Mesenchymal stem cell (in vitro differentiated cells and primary cell): ENCODE results near the gene PCED1B.
"Not testable (repeated sequence)": the region's sequence is repeated elsewhere in the genome, so short reads cannot be mapped to it uniquely, and the experiment has no call there.

ENCODE experiments used
- DNase-seq: peaks from one replicate; pipeline ENCODE4 v3.0.0-alpha.2; 2013
- H2AFZ ChIP-seq: one replicate; pipeline ENCODE4 v1.6.1; 2013; ENCODE audit warnings: low read depth, mild to moderate bottlenecking, control low read depth, inconsistent platforms, low read length, moderate library complexity
- H2AK5ac ChIP-seq: 2 replicates; pipeline ENCODE4 v1.6.1; 2013; ENCODE audit warnings: low read length, moderate library complexity, mild to moderate bottlenecking, inconsistent platforms; ENCODE audit not compliant: severe bottlenecking
- H2BK120ac ChIP-seq: one replicate; pipeline ENCODE4 v1.6.1; 2013; ENCODE audit warnings: low read depth, mild to moderate bottlenecking, inconsistent platforms, low read length, moderate library complexity
- H2BK12ac ChIP-seq, 2 experiments: one replicate each; pipeline ENCODE4 v1.6.1; 2013; ENCODE audit warnings: inconsistent platforms in 2 of 2, low read length in 2 of 2, mild to moderate bottlenecking in 2 of 2, moderate library complexity in 2 of 2, control low read depth in 1 of 2
- H2BK15ac ChIP-seq: one replicate; pipeline ENCODE4 v1.6.1; 2013; ENCODE audit warnings: mild to moderate bottlenecking, low read depth, inconsistent platforms; ENCODE audit not compliant: poor library complexity, severe bottlenecking
- H2BK5ac ChIP-seq: 2 replicates; pipeline ENCODE4 v1.6.1; 2013; ENCODE audit warnings: low read depth, mild to moderate bottlenecking, low read length, control low read depth, inconsistent platforms; ENCODE audit not compliant: poor library complexity, severe bottlenecking
- H3K14ac ChIP-seq, 2 experiments: one replicate each; pipeline ENCODE4 v1.6.1; 2013; ENCODE audit warnings: inconsistent platforms in 2 of 2, low read length in 2 of 2, control low read depth in 1 of 2, mild to moderate bottlenecking in 1 of 2, moderate library complexity in 1 of 2
- H3K18ac ChIP-seq, 2 experiments: one replicate each; pipeline ENCODE4 v1.6.1; 2013; ENCODE audit warnings: inconsistent platforms in 2 of 2, low read length in 2 of 2, control low read depth in 1 of 2, low read depth in 1 of 2, mild to moderate bottlenecking in 1 of 2
- H3K23ac ChIP-seq, 2 experiments: one replicate each; pipeline ENCODE4 v1.6.1; 2013; ENCODE audit warnings: inconsistent platforms in 2 of 2, low read length in 2 of 2, mild to moderate bottlenecking in 2 of 2, moderate library complexity in 2 of 2, control low read depth in 1 of 2
- H3K27ac ChIP-seq: 2 replicates; pipeline ENCODE4 v1.5.1; 2013; ENCODE audit warnings: mild to moderate bottlenecking, moderate library complexity, low read length, control low read depth, inconsistent platforms; ENCODE audit not compliant: poor library complexity, severe bottlenecking
- H3K27me3 ChIP-seq, 2 experiments: 2 replicates each; pipeline versions ENCODE4 v1.6.1 to v1.7.0; 2013; ENCODE audit warnings: low read length in 2 of 2, mild to moderate bottlenecking in 2 of 2, moderate library complexity in 2 of 2, control low read depth in 1 of 2, inconsistent platforms in 1 of 2; ENCODE audit not compliant: control insufficient read depth in 1 of 2, insufficient read depth in 1 of 2
- H3K36me3 ChIP-seq, 2 experiments: 2 replicates each; pipeline versions ENCODE4 v1.6.1 to v1.7.0; 2013; ENCODE audit warnings: low read length in 2 of 2, control low read depth in 1 of 2, inconsistent platforms in 1 of 2, low read depth in 1 of 2, mild to moderate bottlenecking in 1 of 2; ENCODE audit not compliant: insufficient read depth in 2 of 2, control insufficient read depth in 1 of 2
- H3K4ac ChIP-seq, 2 experiments: one replicate each; pipeline ENCODE4 v1.6.1; 2013; ENCODE audit warnings: inconsistent platforms in 2 of 2, low read length in 2 of 2, mild to moderate bottlenecking in 2 of 2, moderate library complexity in 2 of 2, control low read depth in 1 of 2, low read depth in 1 of 2
- H3K4me1 ChIP-seq: 2 replicates; pipeline ENCODE4 v1.6.1; 2013; ENCODE audit warnings: low read depth, low read length, control low read depth; ENCODE audit not compliant: control insufficient read depth, insufficient read depth
- H3K4me2 ChIP-seq: 2 replicates; pipeline ENCODE4 v1.6.1; 2013; ENCODE audit warnings: low read length, mild to moderate bottlenecking, inconsistent platforms; ENCODE audit not compliant: poor library complexity, severe bottlenecking
- H3K4me3 ChIP-seq, 2 experiments: 2 replicates each; pipeline versions ENCODE4 v1.5.1 to v1.7.0; 2013; ENCODE audit warnings: low read length in 2 of 2, mild to moderate bottlenecking in 2 of 2, control low read depth in 1 of 2, low read depth in 1 of 2; ENCODE audit not compliant: insufficient read depth in 1 of 2
- H3K79me1 ChIP-seq: replicated peaks from 2 replicates; pipeline ENCODE4 v1.6.1; 2013; ENCODE audit warnings: mild to moderate bottlenecking, control low read depth, low read length, inconsistent platforms; ENCODE audit not compliant: poor library complexity, severe bottlenecking
- H3K9ac ChIP-seq: 2 replicates; pipeline ENCODE4 v1.7.0; 2013; ENCODE audit warnings: mild to moderate bottlenecking, low read length, moderate library complexity
- H3K9me3 ChIP-seq: 2 replicates; pipeline ENCODE4 v1.7.0; 2013; ENCODE audit warnings: mild to moderate bottlenecking, low read length; ENCODE audit not compliant: control insufficient read depth
- H4K8ac ChIP-seq: one replicate; pipeline ENCODE4 v1.6.1; 2013; ENCODE audit warnings: inconsistent platforms, mild to moderate bottlenecking, low read length, moderate library complexity
- H4K91ac ChIP-seq: one replicate; pipeline ENCODE4 v1.6.1; 2013; ENCODE audit warnings: mild to moderate bottlenecking, low read length, inconsistent platforms
- WGBS: methylation state at CpG from one replicate; pipeline ENCODE4 v1.1.7; 2013; ENCODE audit warnings: mixed read lengths; 5-methylcytosine and 5-hydroxymethylcytosine counted together

Gene PCED1B

GRCh38 chr12:47276253-47276620, 196.8 kb downstream of the PCED1B start:
- no peak overlapping the region for H4K8ac ChIP-seq
- no peak overlapping the region for H2BK15ac ChIP-seq
- H2BK120ac ChIP-seq, result no peak overlapping the region
- no peaks in the 10 kb centered on the region for H3K27me3 ChIP-seq
- no peak overlapping the region for H3K4me3 ChIP-seq
- H2BK5ac ChIP-seq, result no peak overlapping the region
- H3K4me1 ChIP-seq, result peaks cover 3% of the 10 kb centered on the region
- H3K9ac ChIP-seq, result no peak overlapping the region
- no peak overlapping the region for H3K23ac ChIP-seq
- H3K14ac ChIP-seq, result no peak overlapping the region
- no peak overlapping the region for H3K4me2 ChIP-seq
- no peaks in the 10 kb centered on the region for H3K9me3 ChIP-seq
- H2AFZ ChIP-seq, result no peak overlapping the region
- no peak overlapping the region for H3K27ac ChIP-seq
- WGBS, result 100% methylated on average over 4 of the region's 5 CpGs
- H3K18ac ChIP-seq, result no peak overlapping the region
- no peaks in the 10 kb centered on the region for H3K79me1 ChIP-seq
- H2BK12ac ChIP-seq, result no peak overlapping the region
- DNase-seq, result no peak
- H4K91ac ChIP-seq, result no peak overlapping the region
- H3K4ac ChIP-seq, result no peak overlapping the region
- H2AK5ac ChIP-seq, result no peak overlapping the region
- no peaks in the 10 kb centered on the region for H3K36me3 ChIP-seq

- H2BK15ac ChIP-seq, result no peak overlapping the region
- peak; percentile 55 for DNase-seq
- H2AK5ac ChIP-seq, result no peak overlapping the region
- peak overlapping the region in 1 of 2 experiments; percentile 1 for H2BK12ac ChIP-seq
- no peaks in the 10 kb centered on the region for H3K27me3 ChIP-seq
- no peak overlapping the region for H2BK5ac ChIP-seq
- no peak overlapping the region for H4K91ac ChIP-seq
- no peak overlapping the region for H3K27ac ChIP-seq
- WGBS, result 67% methylated on average over 2 of the region's 4 CpGs
- no peak overlapping the region for H3K4ac ChIP-seq
- no peak overlapping the region for H2BK120ac ChIP-seq
- no peaks in the 10 kb centered on the region for H3K79me1 ChIP-seq
- H3K9me3 ChIP-seq, result no peaks in the 10 kb centered on the region
- no peaks in the 10 kb centered on the region for H3K36me3 ChIP-seq
- no peak overlapping the region for H3K14ac ChIP-seq
- H3K23ac ChIP-seq, result no peak overlapping the region
- H3K4me1 ChIP-seq, result peaks cover 6% of the 10 kb centered on the region
- no peak overlapping the region for H4K8ac ChIP-seq
- no peak overlapping the region for H3K4me2 ChIP-seq
- no peak overlapping the region for H3K18ac ChIP-seq
- H3K9ac ChIP-seq, result no peak overlapping the region
- no peak overlapping the region for H3K4me3 ChIP-seq
- no peak overlapping the region for H2AFZ ChIP-seq
Measured at GRCh38 chr12:47276621-47277309, 197.3 kb downstream of the PCED1B start.

GRCh38 chr12:47277972-47278448, 198.6 kb downstream of the PCED1B start:
- no peak overlapping the region for H3K23ac ChIP-seq
- no CpG with 5 or more reads among the region's 1 CpG for WGBS
- H3K14ac ChIP-seq, result no peak overlapping the region

GRCh38 chr12:47279758-47280157, 200.3 kb downstream of the PCED1B start:
- H3K23ac ChIP-seq, H3K27me3 ChIP-seq, H3K4ac ChIP-seq, H2BK12ac ChIP-seq, DNase-seq, H3K18ac ChIP-seq, H3K4me3 ChIP-seq, H3K4me1 ChIP-seq, H3K9me3 ChIP-seq, H3K36me3 ChIP-seq, H2AFZ ChIP-seq, H2AK5ac ChIP-seq, H3K27ac ChIP-seq, H2BK120ac ChIP-seq, H4K91ac ChIP-seq, H2BK15ac ChIP-seq, H4K8ac ChIP-seq, H3K9ac ChIP-seq, H2BK5ac ChIP-seq, H3K14ac ChIP-seq, H3K4me2 ChIP-seq, H3K79me1 ChIP-seq: not testable (repeated sequence)
- 96% methylated on average over 6 of the region's 8 CpGs for WGBS

More at GRCh38 chr12:47277972-47278448, 198.6 kb downstream of the PCED1B start:
- Histone ChIP-seq H3K4ac (peak overlapping the region in 1 of 2 experiments; percentile 6), H2BK15ac (no peak overlapping the region), H3K4me1 (peaks cover 7% of the 10 kb centered on the region), H4K91ac (no peak overlapping the region), H3K79me1 (no peaks in the 10 kb centered on the region), H3K36me3 (no peaks in the 10 kb centered on the region), H3K9ac (no peak overlapping the region), H3K4me2 (no peak overlapping the region), H2AK5ac (peak overlapping the region; percentile 11), H3K4me3 (no peak overlapping the region), H2BK12ac (peak overlapping the region in 1 of 2 experiments; percentile 7), H3K18ac (peak overlapping the region in 1 of 2 experiments; percentile 71), H3K27me3 (no peaks in the 10 kb centered on the region), H2BK120ac (no peak overlapping the region), H2BK5ac (no peak overlapping the region), H4K8ac (no peak overlapping the region), H3K27ac (peak overlapping the region; percentile 15), H3K9me3 (no peaks in the 10 kb centered on the region), H2AFZ (no peak overlapping the region)
- DNase-seq, result peak; percentile 88
